Uterus (tissue), 4 donors: ENCODE results near the gene BRI3. TPM values are rescaled to one million over a fixed set of nuclear protein-coding genes. Genes with fewer than 3 reads are reported as not detected.

Experiments used
- DNase-seq, 2 donors: peaks; one replicate each; pipeline ENCODE4 v3.0.0-alpha.2; 2019 to 2020
- H3K27ac ChIP-seq, 2 donors: fragments of 200-600 bp; sonication (generic); 1 replicate in 1 of 2; 2 replicates in 1 of 2; pipeline ENCODE4 v1.5.1; 2016 to 2018
- H3K27me3 ChIP-seq, 2 donors: fragments of 200-600 bp; sonication (generic); one replicate each; pipeline ENCODE4 v1.5.1; 2018 to 2019; ENCODE audit warnings: control low read depth in 1 of 2
- H3K36me3 ChIP-seq, 2 donors: fragments of 200-600 bp; sonication (generic); one replicate each; pipeline ENCODE4 v1.5.1; 2019; ENCODE audit warnings: control low read depth in 1 of 2
- H3K4me1 ChIP-seq, 2 donors: fragments of 200-600 bp; sonication (generic); one replicate each; pipeline ENCODE4 v1.5.1; 2018 to 2019; ENCODE audit warnings: control low read depth in 1 of 2
- H3K4me3 ChIP-seq, 2 donors: fragments of 200-600 bp; sonication (generic); 1 replicate in 1 of 2; 2 replicates in 1 of 2; pipeline ENCODE4 v1.5.1; 2018 to 2019; ENCODE audit warnings: mild to moderate bottlenecking in 1 of 2
- H3K9me3 ChIP-seq, 2 donors: fragments of 200-600 bp; sonication (generic); one replicate each; pipeline ENCODE4 v1.5.1; 2019; ENCODE audit warnings: control low read depth in 1 of 2
- POLR2A ChIP-seq, 2 donors: fragments of 450-650 bp; IDR thresholded peaks; one replicate each; pipeline ENCODE4 v1.6.1; 2016; ENCODE audit warnings: antibody characterized with exemption in 2 of 2, mild to moderate bottlenecking in 1 of 2, moderate library complexity in 1 of 2
- intact Hi-C: fragments of 100-400 bp; cut with DNase I; formaldehyde crosslinking; loops from one replicate; pipeline ENCODE4 v1.15.1; 2023; ENCODE audit warnings: low total_unique reads
- total RNA-seq, 4 donors: library from RNA; depleted of rRNA in 3 of 4; stranded (reverse); fragments of >200 nt in 3 of 4; gene quantifications; one replicate each; pipeline versions ENCODE4 v1.1.0 to v1.2.4, GENCODE V29; 2014 to 2023
- TF ChIP-seq, protein P1 (sequence below), 4 experiments: fragments of 200-600 bp in 2 of 4; fragments of 450-650 bp in 2 of 4; sonication (generic) in 2 of 4; IDR thresholded peaks; one replicate each; pipeline ENCODE4 v1.5.1; 2016 to 2019; ENCODE audit warnings: antibody characterized with exemption in 4 of 4, mild to moderate bottlenecking in 2 of 4, moderate library complexity in 1 of 4
- donor health status: DM: yes; HTN: yes; CAD: no.

Gene BRI3
- total RNA-seq, 4 donors from 2014 or later, result 8.5 to 161 (median 28.1) TPM

GRCh38 chr7:98284335-98285036 is 3.0 kb downstream of the BRI3 start:
- Histone ChIP-seq H3K4me1 (peaks cover 15 to 53% of the 10 kb centered on the region in 2 donors), H3K36me3 (no peaks in the 10 kb centered on the region), H3K27me3 (no peaks in the 10 kb centered on the region), H3K4me3 (peak overlapping the region; percentile 91 to 92), H3K27ac (peak overlapping the region; percentile 92 to 98), H3K9me3 (no peaks in the 10 kb centered on the region)
- TF ChIP-seq, protein P1, sequence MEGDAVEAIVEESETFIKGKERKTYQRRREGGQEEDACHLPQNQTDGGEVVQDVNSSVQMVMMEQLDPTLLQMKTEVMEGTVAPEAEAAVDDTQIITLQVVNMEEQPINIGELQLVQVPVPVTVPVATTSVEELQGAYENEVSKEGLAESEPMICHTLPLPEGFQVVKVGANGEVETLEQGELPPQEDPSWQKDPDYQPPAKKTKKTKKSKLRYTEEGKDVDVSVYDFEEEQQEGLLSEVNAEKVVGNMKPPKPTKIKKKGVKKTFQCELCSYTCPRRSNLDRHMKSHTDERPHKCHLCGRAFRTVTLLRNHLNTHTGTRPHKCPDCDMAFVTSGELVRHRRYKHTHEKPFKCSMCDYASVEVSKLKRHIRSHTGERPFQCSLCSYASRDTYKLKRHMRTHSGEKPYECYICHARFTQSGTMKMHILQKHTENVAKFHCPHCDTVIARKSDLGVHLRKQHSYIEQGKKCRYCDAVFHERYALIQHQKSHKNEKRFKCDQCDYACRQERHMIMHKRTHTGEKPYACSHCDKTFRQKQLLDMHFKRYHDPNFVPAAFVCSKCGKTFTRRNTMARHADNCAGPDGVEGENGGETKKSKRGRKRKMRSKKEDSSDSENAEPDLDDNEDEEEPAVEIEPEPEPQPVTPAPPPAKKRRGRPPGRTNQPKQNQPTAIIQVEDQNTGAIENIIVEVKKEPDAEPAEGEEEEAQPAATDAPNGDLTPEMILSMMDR (IDR thresholded peaks at IDR 0.05), result no peak
- TF ChIP-seq POLR2A (IDR thresholded peaks at IDR 0.05), result peak in 1 of 2 donors; percentile 33
- intact Hi-C loops, result no loop called here
- peak; percentile 52 to 66 for DNase-seq

DNA sequence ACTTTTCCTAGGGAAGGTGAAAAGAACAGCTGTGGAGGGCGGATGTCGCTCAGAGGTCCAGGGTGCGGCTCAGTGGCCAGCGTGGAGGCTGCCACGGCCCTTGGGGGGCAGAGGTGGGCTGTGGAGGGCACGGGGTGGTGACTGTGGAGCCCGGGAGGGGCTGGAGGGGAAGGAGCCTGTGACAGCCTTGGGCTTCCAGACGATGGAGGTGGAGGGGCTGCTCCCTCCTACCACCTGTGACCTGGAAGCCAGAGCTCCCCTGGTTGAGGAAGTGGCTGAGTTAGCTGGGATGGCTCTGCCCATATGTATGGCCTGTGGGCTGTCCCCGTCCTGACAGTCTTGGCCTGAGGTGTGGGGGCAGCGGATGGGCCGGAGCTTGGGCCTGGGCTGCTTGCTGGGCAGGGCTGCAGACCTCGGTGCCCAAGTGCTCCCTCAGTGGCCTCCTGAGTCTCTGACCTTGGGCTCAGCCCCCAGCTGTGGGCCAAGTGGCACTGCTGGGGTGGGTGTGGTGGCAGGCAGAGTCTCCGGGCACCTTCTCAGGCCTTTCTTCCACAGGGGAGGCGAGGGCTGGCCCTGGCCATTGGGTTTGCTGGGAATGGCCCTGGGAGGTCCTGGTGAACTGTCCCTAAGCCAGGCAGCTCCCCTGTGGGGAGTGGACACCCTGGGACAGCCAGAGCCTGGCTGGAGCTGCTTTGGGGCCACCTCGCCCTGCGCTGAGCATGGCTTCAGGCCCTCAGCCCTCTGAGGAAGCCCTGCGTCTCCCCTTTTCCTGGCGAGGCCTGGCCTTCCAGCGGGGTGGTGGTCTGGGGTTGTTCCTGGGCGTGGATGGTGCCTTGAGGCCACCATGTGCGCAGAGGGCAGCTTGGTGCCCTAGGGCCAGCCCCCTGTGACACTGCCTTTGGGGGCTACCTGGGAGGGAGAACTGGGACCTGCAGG is 3.9 kb downstream of the BRI3 start:
- no peaks in the 10 kb centered on the region for H3K27me3 ChIP-seq
- TF ChIP-seq, protein P1 (IDR thresholded peaks at IDR 0.05), result no peak
- TF ChIP-seq POLR2A (IDR thresholded peaks at IDR 0.05), result no peak
- intact Hi-C loops, result no loop called here
- H3K9me3 ChIP-seq, result no peaks in the 10 kb centered on the region
- H3K27ac ChIP-seq, result peak overlapping the region; percentile 92 to 98
- H3K36me3 ChIP-seq, result no peaks in the 10 kb centered on the region
- no peak for DNase-seq
- peak overlapping the region; percentile 91 to 92 for H3K4me3 ChIP-seq
- H3K4me1 ChIP-seq, result peaks cover 15 to 53% of the 10 kb centered on the region in 2 donors

- no peak for TF ChIP-seq POLR2A (IDR thresholded peaks at IDR 0.05)
- TF ChIP-seq, protein P1 (IDR thresholded peaks at IDR 0.05), result no peak
- DNase-seq, result peak; percentile 70 to 73
- peak overlapping the region; percentile 92 to 98 for H3K27ac ChIP-seq
- no peaks in the 10 kb centered on the region for H3K9me3 ChIP-seq
- no peaks in the 10 kb centered on the region for H3K36me3 ChIP-seq
- no peaks in the 10 kb centered on the region for H3K27me3 ChIP-seq
- peaks cover 15 to 53% of the 10 kb centered on the region in 2 donors for H3K4me1 ChIP-seq
- intact Hi-C loops, result no loop called here
- no peak overlapping the region for H3K4me3 ChIP-seq
Measured at GRCh38 chr7:98286093-98286539, 4.6 kb downstream of the BRI3 start.

GRCh38 chr7:98286701-98287485 is 5.4 kb downstream of the BRI3 start:
- no peak for DNase-seq
- Histone ChIP-seq H3K27me3 (no peaks in the 10 kb centered on the region), H3K9me3 (no peaks in the 10 kb centered on the region), H3K4me1 (peaks cover 15 to 53% of the 10 kb centered on the region in 2 donors), H3K4me3 (no peak overlapping the region), H3K36me3 (no peaks in the 10 kb centered on the region), H3K27ac (peak overlapping the region; percentile 52 to 98)
- intact Hi-C loops, result no loop called here
- TF ChIP-seq, protein P1 (IDR thresholded peaks at IDR 0.05), result no peak
- TF ChIP-seq POLR2A (IDR thresholded peaks at IDR 0.05), result no peak
